HUES6 (cell line): Measurements from ENCODE around the gene GRK2.

Source experiments
- H3K27ac ChIP-seq: 2 replicates; pipeline ENCODE4 v1.7.0; 2013; ENCODE audit warnings: low read depth, mild to moderate bottlenecking, low read length, inconsistent platforms
- H3K27me3 ChIP-seq: 2 replicates; pipeline ENCODE4 v1.6.1; 2013; ENCODE audit warnings: low read length; ENCODE audit not compliant: control insufficient read depth, insufficient read depth
- H3K36me3 ChIP-seq: 2 replicates; pipeline ENCODE4 v1.6.1; 2013; ENCODE audit warnings: low read length; ENCODE audit not compliant: control insufficient read depth, insufficient read depth
- H3K4me1 ChIP-seq: 2 replicates; pipeline ENCODE4 v1.6.1; 2013; ENCODE audit warnings: low read length; ENCODE audit not compliant: control insufficient read depth, insufficient read depth
- H3K4me3 ChIP-seq: 2 replicates; pipeline ENCODE4 v1.5.1; 2013; ENCODE audit warnings: low read depth, low read length
- H3K9ac ChIP-seq: one replicate; pipeline ENCODE4 v1.6.1; 2013; ENCODE audit warnings: mild to moderate bottlenecking, low read length
- H3K9me3 ChIP-seq: 2 replicates; pipeline ENCODE4 v1.6.1; 2013; ENCODE audit warnings: low read depth, low read length; ENCODE audit not compliant: control insufficient read depth, insufficient read depth

GRK2 gene

DNA sequence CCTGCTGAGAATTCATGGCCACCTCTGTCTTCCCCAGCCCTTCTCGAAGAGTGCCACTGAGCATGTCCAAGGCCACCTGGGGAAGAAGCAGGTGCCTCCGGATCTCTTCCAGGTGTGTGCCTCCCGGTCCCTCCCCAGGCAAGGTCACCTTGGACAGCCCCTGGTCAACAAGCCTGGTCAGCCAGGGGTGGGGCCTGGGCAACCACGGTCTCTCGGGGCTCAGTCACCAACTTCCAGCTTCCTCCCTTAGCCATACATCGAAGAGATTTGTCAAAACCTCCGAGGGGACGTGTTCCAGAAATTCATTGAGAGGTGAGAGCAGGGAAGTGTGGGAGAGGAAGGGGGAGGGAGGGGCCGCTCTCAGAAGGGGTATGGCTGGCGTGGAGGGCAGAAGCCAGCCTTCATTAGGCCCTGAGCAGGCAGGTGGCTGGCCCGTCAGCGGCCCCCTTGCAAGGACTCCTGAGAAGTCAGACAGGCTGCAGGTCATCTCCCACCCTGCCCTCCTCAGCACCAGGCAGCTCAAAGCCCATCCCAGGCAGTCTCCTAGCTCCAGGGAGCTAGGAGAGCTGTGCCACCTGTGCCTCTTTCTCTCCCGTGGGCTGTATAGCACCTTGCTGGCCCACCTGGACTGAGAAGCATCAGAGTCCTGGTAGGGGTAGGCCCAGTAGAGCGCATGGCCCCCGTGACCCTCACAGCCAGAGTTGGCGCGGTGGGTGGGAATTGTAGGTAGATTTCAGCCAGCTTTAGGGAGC lies 13.5 kb downstream of the GRK2 start:
- H3K27me3 ChIP-seq: no peaks in the 10 kb centered on the region
- peaks cover 22% of the 10 kb centered on the region for H3K4me1 ChIP-seq
- no peaks in the 10 kb centered on the region for H3K9me3 ChIP-seq
- H3K4me3 ChIP-seq: no peak overlapping the region
- H3K9ac ChIP-seq: no peak overlapping the region
- peaks cover 62% of the 10 kb centered on the region for H3K36me3 ChIP-seq
- no peak overlapping the region for H3K27ac ChIP-seq

- H3K36me3 ChIP-seq: peaks cover 67% of the 10 kb centered on the region
- H3K4me3 ChIP-seq: no peak overlapping the region
- H3K27me3 ChIP-seq: no peaks in the 10 kb centered on the region
- no peak overlapping the region for H3K9ac ChIP-seq
- no peaks in the 10 kb centered on the region for H3K9me3 ChIP-seq
- H3K4me1 ChIP-seq: peaks cover 22% of the 10 kb centered on the region
- H3K27ac ChIP-seq: no peak overlapping the region
These were observed 14.1 kb downstream of the GRK2 start for GRCh38 chr11:67280341-67280787.

DNA sequence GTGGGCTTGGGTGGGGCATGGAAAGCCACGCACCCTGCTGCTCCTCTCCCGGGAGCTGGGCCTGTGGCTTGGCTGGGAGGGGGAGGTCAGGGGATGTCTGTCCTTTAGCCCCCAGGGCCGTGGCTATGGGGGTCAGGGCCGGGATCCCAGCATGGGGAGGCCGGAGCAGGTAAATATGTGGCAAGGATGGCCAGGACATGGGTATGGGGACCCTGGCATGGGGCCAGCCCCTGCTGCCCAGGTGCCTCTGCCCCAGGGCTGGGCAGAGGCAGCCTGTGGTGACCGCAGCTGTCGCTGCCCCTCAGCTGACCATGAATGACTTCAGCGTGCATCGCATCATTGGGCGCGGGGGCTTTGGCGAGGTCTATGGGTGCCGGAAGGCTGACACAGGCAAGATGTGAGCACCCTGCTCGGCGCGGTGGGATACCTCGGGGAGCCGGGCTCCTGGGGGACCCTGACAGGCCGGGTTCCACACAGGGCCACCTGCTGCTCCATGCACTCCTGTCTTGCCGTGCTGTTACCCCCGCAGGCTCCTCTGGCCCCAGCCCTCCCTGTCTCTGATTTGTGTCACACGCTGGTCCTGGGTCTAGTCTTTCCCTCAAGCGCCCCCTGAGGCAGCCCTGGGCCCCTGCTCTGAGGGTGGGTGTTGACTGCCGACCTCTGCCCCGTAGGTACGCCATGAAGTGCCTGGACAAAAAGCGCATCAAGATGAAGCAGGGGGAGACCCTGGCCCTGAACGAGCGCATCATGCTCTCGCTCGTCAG lies 14.7 kb downstream of the GRK2 start:
- H3K9ac ChIP-seq: no peak overlapping the region
- peaks cover 70% of the 10 kb centered on the region for H3K36me3 ChIP-seq
- peaks cover 19% of the 10 kb centered on the region for H3K4me1 ChIP-seq
- no peak overlapping the region for H3K27ac ChIP-seq
- no peaks in the 10 kb centered on the region for H3K27me3 ChIP-seq
- no peak overlapping the region for H3K4me3 ChIP-seq
- no peaks in the 10 kb centered on the region for H3K9me3 ChIP-seq

- Histone ChIP-seq H3K9ac (no peak overlapping the region), H3K27ac (no peak overlapping the region), H3K9me3 (no peaks in the 10 kb centered on the region), H3K36me3 (peaks cover 74% of the 10 kb centered on the region), H3K4me3 (no peak overlapping the region), H3K4me1 (peaks cover 13% of the 10 kb centered on the region), H3K27me3 (no peaks in the 10 kb centered on the region)
These were observed 15.4 kb downstream of the GRK2 start for GRCh38 chr11:67281552-67282150.

DNA sequence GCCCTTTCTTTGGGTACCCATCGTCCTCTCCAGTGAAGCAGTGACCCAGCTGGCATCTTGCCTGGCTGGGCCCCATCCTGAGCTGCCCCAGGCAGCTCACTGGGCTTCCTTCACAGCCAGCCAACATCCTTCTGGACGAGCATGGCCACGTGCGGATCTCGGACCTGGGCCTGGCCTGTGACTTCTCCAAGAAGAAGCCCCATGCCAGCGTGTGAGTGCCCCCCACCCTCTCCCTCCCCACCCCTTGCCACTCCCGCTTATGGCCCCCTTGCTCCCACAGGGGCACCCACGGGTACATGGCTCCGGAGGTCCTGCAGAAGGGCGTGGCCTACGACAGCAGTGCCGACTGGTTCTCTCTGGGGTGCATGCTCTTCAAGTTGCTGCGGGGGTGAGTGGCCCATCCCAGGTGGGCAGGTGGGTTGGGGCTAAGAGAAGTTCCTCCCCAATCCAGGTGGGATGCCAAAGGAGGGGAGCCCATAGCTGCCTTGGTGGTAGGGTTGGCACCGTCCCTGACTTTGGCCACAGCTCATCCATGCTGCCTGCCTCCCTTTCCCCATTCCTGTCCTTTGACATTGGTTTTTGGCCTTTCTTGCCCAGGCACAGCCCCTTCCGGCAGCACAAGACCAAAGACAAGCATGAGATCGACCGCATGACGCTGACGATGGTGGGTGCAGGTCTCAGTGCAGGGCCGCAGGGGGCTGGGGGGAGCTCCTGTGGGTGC lies 16.0 kb downstream of the GRK2 start:
- H3K4me1 ChIP-seq: peaks cover 8% of the 10 kb centered on the region
- no peaks in the 10 kb centered on the region for H3K9me3 ChIP-seq
- no peak overlapping the region for H3K4me3 ChIP-seq
- no peaks in the 10 kb centered on the region for H3K27me3 ChIP-seq
- H3K9ac ChIP-seq: no peak overlapping the region
- no peak overlapping the region for H3K27ac ChIP-seq
- peaks cover 76% of the 10 kb centered on the region for H3K36me3 ChIP-seq

DNA sequence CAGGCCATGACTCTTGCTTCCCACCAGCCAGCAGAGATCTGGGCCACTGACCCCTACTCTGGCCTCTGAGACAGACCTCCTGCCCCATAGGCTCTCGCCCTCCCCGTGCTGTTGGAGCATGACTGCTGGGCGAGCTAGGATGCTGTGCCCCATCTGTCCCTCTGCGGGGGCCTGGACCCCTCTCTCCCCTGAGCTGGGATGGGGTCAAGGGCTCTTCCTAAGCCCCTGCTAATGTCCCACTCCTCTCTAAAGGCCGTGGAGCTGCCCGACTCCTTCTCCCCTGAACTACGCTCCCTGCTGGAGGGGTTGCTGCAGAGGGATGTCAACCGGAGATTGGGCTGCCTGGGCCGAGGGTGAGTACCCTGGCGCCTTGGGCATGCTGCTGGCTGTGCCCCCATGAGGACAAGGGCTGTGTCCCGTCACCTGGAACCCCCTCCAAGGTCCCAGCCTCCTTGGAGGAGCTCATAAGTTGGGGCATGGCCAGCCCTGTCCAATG lies 16.7 kb downstream of the GRK2 start:
- H3K9me3 ChIP-seq: no peaks in the 10 kb centered on the region
- peaks cover 8% of the 10 kb centered on the region for H3K4me1 ChIP-seq
- peaks cover 76% of the 10 kb centered on the region for H3K36me3 ChIP-seq
- H3K27me3 ChIP-seq: no peaks in the 10 kb centered on the region
- H3K4me3 ChIP-seq: no peak overlapping the region
- H3K27ac ChIP-seq: no peak overlapping the region
- H3K9ac ChIP-seq: no peak overlapping the region

DNA sequence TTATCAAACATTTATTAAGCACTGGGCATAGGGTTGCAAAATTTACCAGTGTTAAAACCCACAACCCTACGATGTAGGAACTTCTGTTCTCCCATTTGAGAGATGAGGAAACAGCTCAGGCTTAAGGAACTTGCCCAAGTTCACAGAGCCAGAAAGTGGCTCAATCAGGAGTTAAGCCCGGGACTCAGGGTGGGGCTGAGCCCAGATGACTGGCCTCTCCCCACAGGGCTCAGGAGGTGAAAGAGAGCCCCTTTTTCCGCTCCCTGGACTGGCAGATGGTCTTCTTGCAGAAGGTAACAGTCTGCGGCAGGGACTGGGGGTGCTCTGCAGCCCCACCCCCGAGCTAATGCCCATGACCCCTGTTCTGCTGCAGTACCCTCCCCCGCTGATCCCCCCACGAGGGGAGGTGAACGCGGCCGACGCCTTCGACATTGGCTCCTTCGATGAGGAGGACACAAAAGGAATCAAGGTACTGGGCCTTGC lies 17.2 kb downstream of the GRK2 start:
- Histone ChIP-seq H3K9ac (no peak overlapping the region), H3K4me1 (peaks cover 12% of the 10 kb centered on the region), H3K36me3 (peaks cover 76% of the 10 kb centered on the region), H3K27ac (no peak overlapping the region), H3K9me3 (no peaks in the 10 kb centered on the region), H3K27me3 (no peaks in the 10 kb centered on the region), H3K4me3 (no peak overlapping the region)

GRCh38 chr11:67284811-67285540 lies 18.7 kb downstream of the GRK2 start:
- no peak overlapping the region for H3K9ac ChIP-seq
- H3K9me3 ChIP-seq: no peaks in the 10 kb centered on the region
- H3K27me3 ChIP-seq: no peaks in the 10 kb centered on the region
- H3K4me3 ChIP-seq: no peak overlapping the region
- H3K4me1 ChIP-seq: peaks cover 15% of the 10 kb centered on the region
- no peak overlapping the region for H3K27ac ChIP-seq
- H3K36me3 ChIP-seq: peaks cover 64% of the 10 kb centered on the region

GRCh38 chr11:67285541-67286498 lies 19.5 kb downstream of the GRK2 start:
- H3K4me3 ChIP-seq: no peak overlapping the region
- no peak overlapping the region for H3K9ac ChIP-seq
- peaks cover 17% of the 10 kb centered on the region for H3K4me1 ChIP-seq
- no peaks in the 10 kb centered on the region for H3K27me3 ChIP-seq
- H3K27ac ChIP-seq: no peak overlapping the region
- no peaks in the 10 kb centered on the region for H3K9me3 ChIP-seq
- peaks cover 61% of the 10 kb centered on the region for H3K36me3 ChIP-seq
